OCI-LY7 (cell line): ENCODE measurements around the gene DMD.

Source experiments
- CTCF ChIP-seq: fragments of 200-600 bp; sonication (generic); conservative IDR thresholded peaks from 2 replicates; pipeline ENCODE4 v1.5.1; 2014; ENCODE audit warnings: mild to moderate bottlenecking, antibody characterized with exemption, low read length, moderate library complexity, mixed read lengths
- EZH2phosphoT487 ChIP-seq: fragments of 200-600 bp; sonication (generic); IDR thresholded peaks from 2 replicates; pipeline ENCODE4 v1.6.1; 2018; ENCODE audit warnings: low read depth, borderline replicate concordance, mild to moderate bottlenecking, mixed run types, antibody characterized with exemption, low read length, moderate library complexity, mixed read lengths

GRCh38 chrX:31546126-31546525, 1665.2 kb downstream of the DMD start:
- TF ChIP-seq CTCF = no peak
- TF ChIP-seq EZH2phosphoT487 = no peak
